CD4-positive, alpha-beta T cell (primary cell): ENCODE results near the gene MAP1LC3B2. TPM values are rescaled to one million over a fixed set of nuclear protein-coding genes. Genes with fewer than 3 reads are reported as not detected.

Experiments used
- ATAC-seq: fragments of 200-7000 bp; cut with Tn5 transposase; one replicate; pipeline ENCODE4 v1.10.0; 2022; ENCODE audit warnings: mild to moderate bottlenecking; ENCODE audit not compliant: poor library complexity
- CTCF ChIA-PET: fragments of 350-600 bp; sonication (Branson Sonifier 250); formaldehyde crosslinking; loops from one replicate; lab custom pipeline; 2021; ENCODE audit warnings: antibody characterized with exemption, inconsistent platforms; lab: Charles Lee
- POLR2A ChIA-PET: fragments of 350-600 bp; sonication (Branson Sonifier 250); formaldehyde crosslinking; loops from one replicate; lab custom pipeline; 2021; ENCODE audit warnings: antibody characterized with exemption, inconsistent platforms; lab: Charles Lee
- DNase-seq, 14 experiments: peaks; one replicate each; pipeline ENCODE4 v3.0.0-alpha.2; 2013 to 2020; ENCODE audit warnings: mixed read lengths in 2 of 14
- H3K27ac ChIP-seq, 2 donors: one replicate each; pipeline versions ENCODE4 v1.5.1 to v1.7.0; 2013; ENCODE audit warnings: low read length in 2 of 2, low read depth in 1 of 2, mild to moderate bottlenecking in 1 of 2
- H3K27me3 ChIP-seq, 2 experiments: 1 replicate in 1 of 2; 2 replicates in 1 of 2; pipeline versions ENCODE4 v1.6.1 to v1.7.0; 2013; ENCODE audit warnings: low read length in 2 of 2, control low read depth in 1 of 2, mild to moderate bottlenecking in 1 of 2, moderate library complexity in 1 of 2; ENCODE audit not compliant: insufficient read depth in 2 of 2, control insufficient read depth in 1 of 2
- H3K36me3 ChIP-seq: one replicate; pipeline ENCODE4 v1.6.1; 2013; ENCODE audit warnings: low read length, control low read depth; ENCODE audit not compliant: insufficient read depth
- H3K4me1 ChIP-seq: one replicate; pipeline ENCODE4 v1.6.1; 2013; ENCODE audit warnings: low read length, control low read depth; ENCODE audit not compliant: insufficient read depth
- H3K4me3 ChIP-seq: one replicate; pipeline ENCODE4 v1.5.1; 2013; ENCODE audit warnings: mild to moderate bottlenecking, low read length, moderate library complexity
- H3K9me3 ChIP-seq, 2 experiments: 1 replicate in 1 of 2; 2 replicates in 1 of 2; pipeline versions ENCODE4 v1.6.1 to v1.7.0; 2013; ENCODE audit warnings: low read length in 2 of 2, mild to moderate bottlenecking in 2 of 2, control low read depth in 1 of 2, moderate library complexity in 1 of 2; ENCODE audit not compliant: control insufficient read depth in 1 of 2, insufficient read depth in 1 of 2
- H3K27ac Mint-ChIP-seq: one replicate; pipeline ENCODE4 v1.8.0; 2020; ENCODE audit warnings: mixed read lengths
- H3K27me3 Mint-ChIP-seq: one replicate; pipeline ENCODE4 v1.8.0; 2021; ENCODE audit warnings: mixed read lengths
- H3K36me3 Mint-ChIP-seq: one replicate; pipeline ENCODE4 v1.8.0; 2021; ENCODE audit warnings: low read depth, mixed read lengths
- H3K4me1 Mint-ChIP-seq: one replicate; pipeline ENCODE4 v1.8.0; 2021; ENCODE audit warnings: low read depth, mixed read lengths
- H3K4me3 Mint-ChIP-seq: one replicate; pipeline ENCODE4 v1.8.0; 2020; ENCODE audit warnings: mild to moderate bottlenecking, mixed read lengths
- H3K9me3 Mint-ChIP-seq: one replicate; pipeline ENCODE4 v1.8.0; 2020; ENCODE audit warnings: mixed read lengths
- CTCF ChIP-seq: fragments of 200-600 bp; IDR thresholded peaks from one replicate; pipeline ENCODE4 v1.8.0; 2022; ENCODE audit warnings: antibody characterized with exemption, mild to moderate bottlenecking
- intact Hi-C, 2 experiments: fragments of 100-400 bp; cut with DNase I in 1 of 2; cut with micrococcal nuclease in 1 of 2; formaldehyde crosslinking; loops; one replicate each; pipeline versions ENCODE4 v1.15.1 to v1.9.0; 2023 to 2025; cut with DNase I, micrococcal nuclease
- total RNA-seq, 174 experiments: library from RNA in 2 of 174; stranded (reverse) in 2 of 174; gene quantifications; one replicate each; pipeline ENCODE4 v1.2.3 and lab custom pipeline; 2021 to 2026

The MAP1LC3B2 gene
- total RNA-seq, 2 experiments from 2014 or later, result 1.5 to 2.1 TPM

GRCh38 chr12:116532986-116533342 lies 26.2 kb upstream of the MAP1LC3B2 start:
- ChIA-PET CTCF (no interaction called here), POLR2A (interaction anchor here (0.6 to 3.6 kb wide), 2 partner anchors 27 to 469 kb away, joined by 4 to 39 read pairs; partner anchors contain the start of gene MAP1LC3B2)
- Histone ChIP-seq H3K36me3 (no peaks in the 10 kb centered on the region), H3K4me3 (peak overlapping the region; percentile 67), H3K9me3 (no peaks in the 10 kb centered on the region), H3K27me3 (no peaks in the 10 kb centered on the region), H3K4me1 (peaks cover 28% of the 10 kb centered on the region), H3K27ac (no peak overlapping the region)
- no peaks in the 10 kb centered on the region for H3K9me3 Mint-ChIP-seq
- H3K4me3 Mint-ChIP-seq, result peak overlapping the region; percentile 89
- intact Hi-C loops, result loop anchor here (2.0 to 10.0 kb wide), 4 partner anchors 26 to 468 kb away; partner anchors contain the start of genes MAP1LC3B2 (in 2 of the 2) and MED13L (in 1 of the 2)
- H3K4me1 Mint-ChIP-seq, result peaks cover 28% of the 10 kb centered on the region
- no peaks in the 10 kb centered on the region for H3K36me3 Mint-ChIP-seq
- DNase-seq (no peak), ATAC-seq (peak; percentile 16)
- no peak for TF ChIP-seq CTCF
- H3K27me3 Mint-ChIP-seq, result no peaks in the 10 kb centered on the region
- no peak overlapping the region for H3K27ac Mint-ChIP-seq

GRCh38 chr12:116533343-116534251 lies 25.6 kb upstream of the MAP1LC3B2 start:
- intact Hi-C loops, result loop anchor here (2.0 to 10.0 kb wide), 4 partner anchors 25 to 469 kb away; partner anchors contain the start of genes MAP1LC3B2 (in 2 of the 2) and MED13L (in 1 of the 2)
- no peak for TF ChIP-seq CTCF
- Histone ChIP-seq H3K9me3 (no peaks in the 10 kb centered on the region), H3K27ac (no peak overlapping the region), H3K27me3 (no peaks in the 10 kb centered on the region), H3K36me3 (no peaks in the 10 kb centered on the region), H3K4me3 (peak overlapping the region; percentile 67), H3K4me1 (peaks cover 28% of the 10 kb centered on the region)
- H3K9me3 Mint-ChIP-seq, result no peaks in the 10 kb centered on the region
- peak; percentile 58 to 89 (median 70) for DNase-seq
- ChIA-PET CTCF (no interaction called here), POLR2A (interaction anchor here (0.6 to 3.6 kb wide), 3 partner anchors 9 to 470 kb away, joined by 4 to 39 read pairs (median 4); partner anchors contain the start of gene MAP1LC3B2)
- H3K4me3 Mint-ChIP-seq, result peak overlapping the region; percentile 89
- H3K36me3 Mint-ChIP-seq, result no peaks in the 10 kb centered on the region
- no peaks in the 10 kb centered on the region for H3K27me3 Mint-ChIP-seq
- H3K27ac Mint-ChIP-seq, result peak overlapping the region; percentile 22
- peak; percentile 91 for ATAC-seq
- H3K4me1 Mint-ChIP-seq, result peaks cover 28% of the 10 kb centered on the region

- DNase-seq (peak in 2 of 14 experiments; percentile 11 to 23), ATAC-seq (no peak)
- Mint-ChIP-seq H3K4me1 (peaks cover 28% of the 10 kb centered on the region), H3K27me3 (no peaks in the 10 kb centered on the region), H3K27ac (no peak overlapping the region), H3K36me3 (no peaks in the 10 kb centered on the region), H3K9me3 (no peaks in the 10 kb centered on the region), H3K4me3 (peak overlapping the region; percentile 89)
- ChIA-PET CTCF (no interaction called here), POLR2A (interaction anchor here (1.3 to 3.6 kb wide), 3 partner anchors 10 to 25 kb away, joined by 3 to 39 read pairs (median 4); partner anchors contain the start of gene MAP1LC3B2)
- Histone ChIP-seq H3K9me3 (no peaks in the 10 kb centered on the region), H3K4me3 (peak overlapping the region; percentile 67), H3K36me3 (no peaks in the 10 kb centered on the region), H3K4me1 (peaks cover 32% of the 10 kb centered on the region), H3K27me3 (no peaks in the 10 kb centered on the region), H3K27ac (no peak overlapping the region)
- intact Hi-C loops, result loop anchor here (5.0 to 10.0 kb wide), 3 partner anchors 63 to 470 kb away; partner anchors contain the start of gene MED13L (in 1 of the 2)
- no peak for TF ChIP-seq CTCF
Measured at GRCh38 chr12:116534311-116535121, 24.7 kb upstream of the MAP1LC3B2 start.
